Measurements from ENCODE around the gene DGKB.

- TF ChIP-seq EP300 (IDR thresholded peaks at IDR 0.05) (no peak), CTCF (IDR thresholded peaks at IDR 0.05) (no peak), POLR2A (IDR thresholded peaks at IDR 0.05) (no peak)
Measured at GRCh38 chr7:14236834-14237233, 665.7 kb downstream of the DGKB start.
